Amygdala (tissue), 56 donors: Measurements from ENCODE around the gene PLA2G2F.

Experiments used
- DNase-seq, 56 donors: peaks; one replicate each; lab custom pipeline; 2025; lab: John Stamatoyannopoulos, UW

PLA2G2F gene

DNA sequence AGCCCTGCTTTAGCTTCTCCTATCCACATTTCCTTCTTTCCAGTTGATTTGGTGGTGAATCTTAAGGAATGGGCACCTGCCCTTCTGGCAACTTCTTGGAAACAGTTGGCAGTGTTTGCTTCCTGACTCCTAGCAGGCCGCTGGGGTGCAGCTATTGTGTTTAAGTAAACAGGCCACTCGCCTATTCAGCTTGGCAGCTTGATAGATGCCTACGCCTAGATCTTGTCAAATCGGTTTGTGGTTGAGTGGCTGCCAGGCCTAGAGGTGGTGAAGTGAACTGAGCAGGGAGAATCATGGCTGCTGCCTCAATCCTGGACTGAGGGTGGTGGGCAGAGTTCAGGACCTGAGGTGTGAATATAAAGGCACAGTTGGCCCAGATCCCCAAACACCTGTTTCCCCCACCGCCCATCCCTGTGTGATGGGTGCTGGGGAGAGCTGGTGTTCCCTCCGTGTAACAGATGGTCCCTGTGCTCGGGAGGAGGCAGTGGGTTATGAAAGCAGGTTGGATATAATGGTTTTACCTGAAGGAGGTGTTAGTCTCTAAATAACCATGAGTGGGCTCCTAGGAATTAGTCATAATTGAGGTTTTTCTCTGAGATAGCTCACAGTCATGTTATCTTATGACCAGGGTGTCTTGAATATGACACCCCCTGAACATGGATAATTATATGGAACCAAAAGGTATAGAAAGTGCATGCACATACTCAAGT is 48.1 kb downstream of the PLA2G2F start:
- DNase-seq: peak in 21 of 56 donors; percentile 7 to 74 (median 46)

DNA sequence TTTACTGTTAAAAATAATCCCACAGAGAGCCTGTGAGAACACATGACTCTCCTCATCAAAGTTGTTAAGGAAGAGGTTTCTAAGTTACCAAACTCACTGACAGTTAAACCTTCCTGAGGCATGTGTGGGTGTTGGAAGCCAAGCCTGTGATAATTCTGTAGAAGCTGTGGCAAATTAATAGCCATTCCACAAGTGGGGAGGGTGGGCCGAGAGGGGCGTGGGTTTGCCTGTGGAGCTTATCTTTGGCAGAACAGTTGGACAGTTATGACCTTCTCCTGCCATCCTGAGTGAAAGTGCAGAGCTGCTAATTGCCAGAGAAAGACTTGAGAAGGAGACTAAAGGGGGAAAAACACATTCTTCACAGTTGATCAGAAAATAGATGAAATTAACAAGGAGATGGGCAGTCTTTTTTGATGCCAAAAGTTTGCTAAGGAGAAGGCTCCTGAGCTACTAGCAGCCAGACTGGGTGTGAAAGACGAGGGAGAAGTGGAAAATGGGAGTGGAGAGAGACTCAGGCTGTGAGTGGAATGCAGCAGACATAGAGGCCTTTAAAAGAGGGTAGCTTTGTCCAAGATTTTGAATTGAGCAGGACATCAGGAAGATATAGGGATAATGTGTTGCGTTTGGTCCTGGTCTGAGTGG is 48.8 kb downstream of the PLA2G2F start:
- DNase-seq: peak in 11 of 56 donors; percentile 13 to 72 (median 32)

DNA sequence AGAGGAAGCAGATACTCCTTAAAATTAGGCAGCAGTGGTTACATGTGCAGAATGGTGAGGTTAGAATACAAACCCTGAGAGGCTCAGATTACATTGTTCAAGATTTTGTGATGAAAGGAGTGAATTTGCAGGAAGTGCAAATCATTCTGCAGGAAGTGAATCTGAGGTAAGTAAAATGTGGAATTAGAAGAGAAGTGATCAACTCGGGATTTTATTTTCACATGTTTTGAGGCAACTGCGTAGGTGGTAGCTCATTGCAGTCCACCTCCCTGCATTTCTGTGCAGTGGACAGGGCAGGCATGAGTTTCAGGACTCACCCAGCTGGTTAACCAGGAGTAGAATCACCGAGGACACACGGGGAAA is 49.3 kb downstream of the PLA2G2F start:
- no peak for DNase-seq

DNA sequence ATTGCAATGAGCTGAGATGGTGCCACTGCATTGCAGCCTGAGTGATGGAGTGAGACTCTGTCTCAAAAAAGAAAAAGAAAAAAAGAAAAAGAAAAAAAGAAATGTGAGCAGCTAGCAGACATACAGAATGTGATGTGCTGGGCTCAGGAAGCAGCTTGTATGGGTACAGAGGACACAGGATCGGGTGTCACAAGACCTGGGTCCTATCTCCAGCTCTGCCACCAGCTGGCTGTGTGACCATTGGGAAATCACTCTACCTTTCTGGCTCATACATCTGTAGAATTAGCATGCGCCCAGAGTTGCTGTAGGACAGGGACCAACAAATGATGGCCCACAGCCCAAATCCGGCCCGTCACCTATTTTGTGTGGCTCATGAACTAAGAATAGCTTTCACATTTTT is 50.5 kb downstream of the PLA2G2F start:
- DNase-seq: no peak

DNA sequence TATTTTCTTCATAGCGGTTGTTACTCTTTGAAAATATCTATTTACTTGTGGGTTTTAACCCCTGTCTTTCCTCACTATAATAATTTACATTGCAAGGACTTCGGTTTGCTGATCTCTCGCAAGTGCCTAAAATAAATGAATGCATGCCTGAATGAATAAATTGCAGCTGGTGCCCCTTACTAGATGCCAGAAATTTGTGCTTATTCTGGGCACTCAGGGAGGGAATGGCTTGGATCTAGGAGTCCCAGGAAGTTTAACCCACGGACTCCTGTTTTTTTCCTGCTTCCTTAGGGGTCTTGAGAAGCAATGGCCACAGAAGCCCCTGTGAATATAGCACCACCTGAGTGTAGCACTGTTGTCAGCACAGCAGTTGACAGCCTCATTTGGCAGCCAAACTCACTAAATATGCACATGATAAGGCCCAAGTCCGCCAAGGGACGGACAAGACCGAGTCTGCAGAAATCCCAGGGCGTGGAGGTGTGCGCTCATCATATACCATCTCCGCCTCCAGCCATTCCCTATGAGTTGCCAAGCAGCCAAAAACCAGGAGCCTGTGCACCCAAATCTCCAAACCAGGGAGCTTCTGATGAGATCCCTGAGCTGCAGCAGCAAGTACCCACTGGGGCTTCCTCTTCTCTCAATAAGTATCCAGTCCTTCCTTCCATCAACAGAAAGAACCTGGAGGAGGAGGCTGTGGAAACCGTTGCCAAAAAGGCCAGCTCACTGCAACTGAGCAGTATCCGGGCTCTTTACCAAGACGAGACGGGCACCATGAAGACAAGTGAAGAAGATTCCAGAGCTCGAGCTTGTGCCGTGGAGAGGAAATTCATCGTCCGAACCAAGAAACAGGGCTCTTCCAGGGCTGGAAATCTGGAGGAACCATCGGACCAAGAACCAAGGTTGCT is 51.4 kb downstream of the PLA2G2F start:
- DNase-seq: no peak

DNA sequence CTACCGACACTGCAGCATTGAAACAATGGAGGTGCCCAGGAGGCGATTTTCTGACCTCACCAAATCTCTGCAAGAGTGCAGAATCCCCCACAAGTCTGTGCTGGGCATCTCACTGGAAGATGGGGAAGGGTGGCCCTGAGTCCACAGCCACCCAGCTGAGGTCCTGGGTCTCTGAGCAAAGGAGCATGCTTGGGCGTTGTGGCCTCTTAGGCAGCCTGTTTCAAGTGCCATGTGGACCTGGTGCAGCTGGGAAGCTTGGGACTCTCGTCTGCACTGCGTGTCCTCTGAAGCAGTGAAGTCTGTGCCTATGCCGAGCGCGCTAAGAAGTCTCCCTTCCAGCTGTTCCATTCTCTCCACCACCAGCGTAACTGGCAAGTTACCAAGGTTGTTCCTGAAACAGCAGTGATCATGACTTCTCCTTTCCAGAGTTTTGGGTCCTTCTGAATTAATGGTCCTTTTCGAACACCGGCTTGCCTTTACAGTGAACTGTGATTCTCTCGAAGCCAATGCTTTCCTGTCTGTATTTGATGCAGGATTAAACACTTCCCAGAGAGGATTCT is 52.2 kb downstream of the PLA2G2F start:
- DNase-seq: no peak

DNA sequence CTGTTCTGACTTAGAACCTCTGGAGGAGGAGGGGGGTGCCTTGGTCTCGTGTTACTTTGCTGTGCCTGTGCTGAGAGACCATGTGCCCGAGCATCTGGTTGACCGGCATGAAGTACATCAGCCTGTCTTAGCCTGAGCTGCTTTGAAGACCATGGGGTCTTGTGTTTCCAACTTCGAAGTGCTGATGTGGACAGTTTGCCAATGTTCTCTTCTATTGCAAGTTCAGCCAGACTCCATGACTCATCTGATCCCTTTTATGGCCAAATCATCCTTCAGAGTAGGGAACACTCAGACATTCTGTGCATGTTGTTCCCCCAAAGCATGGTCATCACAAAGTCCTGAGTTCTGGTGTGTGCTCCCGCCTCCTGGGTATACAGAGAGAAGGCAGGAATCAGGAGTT is 53.2 kb downstream of the PLA2G2F start:
- no peak for DNase-seq

DNA sequence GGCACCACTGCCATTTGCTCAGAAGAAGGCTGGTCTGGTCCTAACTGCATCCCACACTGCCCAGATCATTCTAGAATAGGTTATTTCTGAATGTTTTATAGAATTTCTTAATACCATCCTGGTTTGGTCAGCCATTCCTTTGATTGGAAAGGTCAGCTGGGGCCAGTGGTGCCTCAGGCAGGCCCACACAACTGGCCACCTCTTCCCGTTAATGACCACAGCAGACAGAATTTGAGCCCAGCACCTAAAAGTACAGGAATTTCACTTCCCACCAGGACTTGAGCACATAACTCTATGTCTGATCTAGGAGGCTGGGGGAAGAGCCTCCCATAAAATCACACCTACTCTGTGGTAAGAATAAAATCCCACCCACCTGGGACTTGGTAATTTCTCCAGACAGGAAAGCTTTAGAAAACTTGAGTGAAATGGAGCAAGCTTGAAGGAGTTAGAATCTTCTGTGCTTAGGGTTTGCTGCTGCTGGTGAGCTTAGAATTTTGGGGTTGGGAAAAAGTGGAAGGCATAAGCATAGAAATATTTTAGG is 53.8 kb downstream of the PLA2G2F start:
- DNase-seq: no peak

DNA sequence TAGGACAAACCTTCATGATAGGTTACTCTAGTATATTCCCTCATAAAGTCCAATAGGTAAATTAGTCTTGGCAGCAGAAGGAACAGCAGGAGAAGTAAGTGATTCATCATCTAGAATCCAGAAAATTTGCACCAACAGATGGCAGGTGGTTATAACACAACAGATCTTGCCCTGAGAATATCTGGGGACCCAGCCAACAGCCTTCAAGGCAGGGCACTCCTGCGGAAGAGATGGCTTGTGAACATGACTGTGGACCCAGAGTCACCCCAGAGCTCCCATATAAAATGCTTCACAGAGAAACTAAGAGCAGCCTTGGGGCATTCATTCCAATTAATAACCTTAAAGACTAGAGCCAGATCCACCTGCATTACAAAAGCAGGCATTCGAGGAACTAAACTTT is 55.1 kb downstream of the PLA2G2F start:
- DNase-seq: no peak

DNA sequence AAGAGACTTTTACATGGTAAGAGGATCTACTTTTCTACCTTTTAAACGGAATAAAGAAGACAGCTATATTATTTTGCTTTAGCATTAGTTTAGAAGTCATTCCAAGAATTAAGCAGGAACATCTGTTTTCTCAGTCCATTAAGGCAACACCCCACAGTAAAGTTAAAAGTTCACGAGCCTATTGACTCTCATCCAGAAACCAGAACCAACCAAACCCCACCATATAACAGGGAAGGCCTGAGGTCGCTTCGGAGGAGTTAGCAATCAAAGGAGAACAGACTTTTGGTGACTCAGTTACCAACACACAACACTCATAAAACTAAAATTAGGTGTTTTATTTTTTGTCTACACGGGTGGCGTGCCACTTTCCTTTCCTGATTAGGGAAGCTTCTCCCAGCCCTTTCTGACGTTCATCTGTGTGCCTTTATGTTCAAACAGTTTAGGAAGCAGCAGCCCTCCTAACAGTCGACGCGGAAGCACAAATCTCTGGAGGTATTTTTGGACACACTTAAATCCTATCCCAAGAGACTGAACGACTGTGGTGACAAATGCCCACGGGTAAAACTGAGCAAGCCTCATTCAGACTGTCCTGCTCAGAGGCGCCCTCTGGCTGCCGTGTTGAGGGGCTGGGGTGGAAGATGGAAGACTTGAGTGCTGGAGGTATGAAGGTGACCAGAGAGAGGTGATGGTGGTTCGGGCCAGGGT is 55.8 kb downstream of the PLA2G2F start:
- DNase-seq: peak in 32 of 56 donors; percentile 14 to 64 (median 28)

DNA sequence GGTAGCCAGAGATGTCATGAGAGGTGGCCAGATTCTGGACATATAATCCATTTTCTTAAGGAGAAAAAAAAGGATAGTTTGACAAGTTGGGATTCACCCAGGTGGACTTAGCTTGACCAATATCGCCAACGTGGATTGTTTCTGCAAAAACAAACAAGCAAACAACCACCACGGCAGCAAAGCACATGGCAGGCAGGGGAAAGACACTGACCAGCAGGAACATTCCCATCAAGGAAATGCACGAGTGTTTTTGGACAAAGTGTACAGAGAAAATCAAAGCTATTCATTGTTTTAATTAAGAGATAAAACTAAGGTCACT is 56.3 kb downstream of the PLA2G2F start:
- no peak for DNase-seq

DNA sequence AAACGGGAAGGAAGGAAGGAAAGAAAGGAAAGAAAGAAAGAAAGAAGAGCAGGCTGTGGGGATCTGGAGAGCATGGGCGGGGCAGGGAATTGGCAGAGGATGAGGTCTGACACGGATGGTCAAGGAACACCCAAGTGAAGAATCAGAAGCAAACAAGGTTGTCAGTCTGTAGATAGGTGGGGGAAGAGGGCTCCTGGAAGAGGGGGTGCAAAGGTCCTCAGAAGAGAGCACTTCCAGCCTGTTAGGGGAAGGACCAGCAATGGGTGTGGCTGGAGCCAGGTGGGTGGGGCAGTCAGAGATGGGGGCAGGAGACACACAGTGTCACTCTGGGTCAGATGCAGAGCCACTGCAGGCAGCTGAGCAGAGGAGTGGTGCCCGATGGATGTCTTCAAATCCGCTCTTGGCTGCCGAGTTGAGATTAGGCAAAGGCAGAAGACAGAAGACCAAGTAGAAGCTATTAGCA is 58.2 kb downstream of the PLA2G2F start:
- no peak for DNase-seq

DNA sequence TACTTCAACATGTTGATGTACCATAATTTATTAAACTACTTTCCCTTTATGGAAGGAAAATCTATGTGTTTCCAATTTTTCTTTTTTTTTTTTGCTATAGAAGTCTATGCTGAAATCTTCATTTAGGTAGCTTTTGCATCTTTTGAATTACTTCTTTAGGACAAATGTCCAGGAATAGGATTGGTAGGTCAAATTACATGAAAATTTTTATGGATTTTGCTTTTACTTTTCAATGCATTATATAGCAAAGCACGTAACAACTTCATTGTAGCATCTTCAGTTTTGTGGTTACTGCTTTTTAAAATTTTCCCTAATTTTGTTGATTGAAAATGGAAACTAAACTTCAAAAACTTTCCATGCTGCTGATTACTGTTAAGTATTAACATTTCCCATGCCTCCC is 59.2 kb downstream of the PLA2G2F start:
- DNase-seq: no peak

DNA sequence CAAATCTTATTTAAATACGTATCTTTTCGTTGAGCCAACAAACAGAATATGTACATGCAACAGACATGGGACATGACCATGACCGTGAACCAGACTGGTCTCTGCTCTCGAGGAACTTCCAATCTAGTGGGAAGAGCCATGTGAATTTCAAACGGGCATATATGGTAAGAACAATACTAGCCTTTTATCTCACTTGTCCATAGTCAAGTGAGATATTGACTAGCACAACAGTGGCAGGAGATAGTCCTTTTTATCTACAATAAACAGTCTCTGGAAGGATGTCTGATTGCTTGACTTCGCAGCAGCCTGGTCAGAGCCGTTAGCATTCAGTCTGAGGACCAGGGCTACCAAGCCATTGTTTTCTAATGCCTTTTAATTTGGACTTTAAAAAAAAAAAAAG is 59.8 kb downstream of the PLA2G2F start:
- no peak for DNase-seq

DNA sequence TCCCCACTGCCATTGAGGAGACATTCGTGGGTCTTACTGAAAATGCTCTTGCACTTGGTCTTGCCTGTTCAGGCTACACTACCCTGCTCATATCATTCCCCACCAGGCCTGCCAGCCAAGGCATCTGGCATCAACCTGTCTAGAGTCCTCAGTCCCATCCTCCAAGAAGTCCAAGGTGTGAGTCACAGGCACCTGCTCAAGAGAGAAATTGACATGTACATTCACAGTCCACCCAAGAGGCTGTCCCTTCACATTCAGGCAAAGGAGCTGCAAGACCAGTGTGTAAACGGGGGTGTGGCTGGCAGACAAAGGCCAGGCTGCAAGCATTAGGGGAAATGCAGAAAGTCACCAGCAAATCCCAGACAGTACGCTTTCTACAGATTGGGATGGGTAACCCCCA is 60.3 kb downstream of the PLA2G2F start:
- DNase-seq: no peak

DNA sequence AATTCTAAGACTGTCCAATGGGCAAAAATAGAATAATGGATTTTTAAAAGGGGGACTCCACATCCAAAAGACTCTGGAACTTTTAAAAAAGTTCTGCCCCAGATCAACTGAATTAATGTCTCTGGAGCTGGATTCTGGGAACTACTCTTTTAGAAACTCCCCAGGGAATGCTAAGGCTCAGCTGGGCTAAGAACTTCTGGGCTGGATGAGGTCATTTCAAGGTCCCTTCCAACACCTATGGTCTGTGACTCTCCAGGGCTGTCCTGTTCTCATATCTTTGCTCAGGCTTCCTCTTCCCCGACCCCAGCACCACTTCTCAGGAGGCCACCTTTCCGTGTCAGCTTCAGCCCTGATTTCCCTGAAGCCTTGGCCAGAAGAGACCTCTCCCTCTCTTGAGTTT is 60.7 kb downstream of the PLA2G2F start:
- DNase-seq: no peak
